ENCODE results near the gene CRIP1.

DNA sequence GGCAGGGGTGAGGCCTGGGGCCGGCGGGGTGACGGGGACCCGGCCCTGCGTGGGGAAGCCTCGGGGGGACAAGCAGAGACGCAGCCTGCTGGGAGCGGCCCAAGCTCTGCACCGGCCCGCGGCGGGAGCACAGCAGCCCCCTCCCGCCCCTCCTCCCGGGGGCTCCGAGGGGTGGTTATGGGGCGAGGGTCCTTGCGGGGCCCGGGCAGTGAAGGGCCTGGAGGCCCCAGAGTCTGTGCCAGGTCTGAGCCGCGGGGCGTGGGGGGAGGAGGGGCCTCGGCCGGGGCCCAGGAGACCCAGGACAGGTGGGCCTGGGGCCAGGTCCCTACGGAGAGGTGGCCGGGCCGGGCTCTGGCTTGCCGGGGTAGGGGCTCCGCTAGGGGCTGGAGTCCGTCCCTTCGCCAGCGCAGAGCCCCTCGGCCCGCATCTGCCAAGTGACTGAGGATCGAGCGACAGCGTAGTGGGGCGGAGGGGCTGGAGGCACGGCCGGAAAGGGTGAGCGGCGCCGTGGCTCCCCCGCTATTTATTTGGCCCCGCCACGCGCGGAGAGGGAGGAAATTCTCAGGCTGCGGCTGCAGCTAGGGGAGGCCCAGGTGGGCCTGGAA lies 40.2 kb downstream of the CRIP1 start:
- no peak for TF ChIP-seq CTCF (IDR thresholded peaks at IDR 0.05)
- no peak for TF ChIP-seq POLR2A (IDR thresholded peaks at IDR 0.05)
- TF ChIP-seq EP300 (IDR thresholded peaks at IDR 0.05): no peak
- TF ChIP-seq POLR2AphosphoS5 (IDR thresholded peaks at IDR 0.05): no peak

Data from suprapubic skin (tissue), 4 donors.